ENCODE results near the gene EML1.

Gene EML1

GRCh38 chr14:99910337-99911309 is 117.4 kb downstream of the EML1 start:
- H3K27ac ChIP-seq, result no peak overlapping the region
- TF ChIP-seq CTCF (IDR thresholded peaks at IDR 0.05), result no peak
- H3K36me3 ChIP-seq, result peaks cover 21 to 49% (median 39%) of the 10 kb centered on the region in 3 donors
- no peak overlapping the region for H3K4me3 ChIP-seq
- DNase-seq, result no peak
- intact Hi-C loops (cut with DNase I; ENCODE audit: low total_unique reads), result no loop called here
- H3K4me1 ChIP-seq, result no peaks in the 10 kb centered on the region
- H3K9me3 ChIP-seq, result no peaks in the 10 kb centered on the region
- no peaks in the 10 kb centered on the region for H3K27me3 ChIP-seq

DNA sequence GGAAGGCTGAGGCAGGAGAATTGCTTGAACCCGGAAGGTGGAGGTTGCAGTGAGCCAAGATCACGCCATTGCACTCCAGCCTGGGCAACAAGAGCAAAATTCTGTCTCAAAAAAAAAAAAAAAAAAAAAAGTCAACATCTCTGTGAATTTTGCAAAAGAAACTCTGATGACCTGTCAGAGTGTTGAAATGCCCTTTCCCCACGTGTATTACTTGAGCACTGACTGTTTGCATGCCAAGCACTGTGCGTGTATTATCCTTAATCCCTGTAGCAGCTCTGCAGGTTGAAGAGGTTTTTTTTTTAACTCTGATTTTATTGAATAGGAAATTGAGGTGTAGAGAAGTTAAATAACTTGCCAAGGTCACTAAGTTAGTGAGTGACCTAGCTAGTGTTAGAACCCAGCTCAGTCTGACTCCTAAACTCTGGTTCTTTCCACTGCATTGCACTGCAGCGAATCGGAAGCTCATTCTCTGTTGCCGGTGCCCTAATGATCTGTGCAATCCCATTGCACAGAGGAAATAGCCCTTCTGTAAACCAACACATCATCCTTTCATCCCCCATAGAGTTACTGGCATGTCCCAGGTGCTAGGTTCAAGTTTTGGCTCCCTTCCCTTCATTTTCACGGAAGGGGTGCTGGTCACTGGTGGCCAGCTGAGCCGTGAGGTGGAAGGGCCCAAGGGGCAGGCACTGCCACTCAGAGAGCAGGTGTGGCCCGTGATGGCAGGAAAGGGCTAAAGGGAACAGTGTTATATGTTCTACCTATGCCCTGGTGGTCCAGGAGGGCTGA is 122.3 kb downstream of the EML1 start:
- no peak overlapping the region for H3K4me3 ChIP-seq
- H3K9me3 ChIP-seq, result no peaks in the 10 kb centered on the region
- intact Hi-C loops (cut with DNase I; ENCODE audit: low total_unique reads), result no loop called here
- no peak for TF ChIP-seq CTCF (IDR thresholded peaks at IDR 0.05)
- no peak overlapping the region for H3K27ac ChIP-seq
- H3K36me3 ChIP-seq, result peaks cover 15 to 54% (median 39%) of the 10 kb centered on the region in 3 donors
- H3K4me1 ChIP-seq, result no peaks in the 10 kb centered on the region
- no peak for DNase-seq
- no peaks in the 10 kb centered on the region for H3K27me3 ChIP-seq

- intact Hi-C loops (cut with DNase I; ENCODE audit: low total_unique reads), result no loop called here
- Histone ChIP-seq H3K36me3 (peaks cover 15 to 59% (median 39%) of the 10 kb centered on the region in 3 donors), H3K27ac (no peak overlapping the region), H3K9me3 (no peaks in the 10 kb centered on the region), H3K4me1 (no peaks in the 10 kb centered on the region), H3K27me3 (no peaks in the 10 kb centered on the region), H3K4me3 (no peak overlapping the region)
- no peak for TF ChIP-seq CTCF (IDR thresholded peaks at IDR 0.05)
- DNase-seq, result no peak
Observed at GRCh38 chr14:99916091-99916383, 122.8 kb downstream of the EML1 start.

GRCh38 chr14:99918781-99919180 is 125.6 kb downstream of the EML1 start:
- no peak for DNase-seq
- no peak overlapping the region for H3K4me3 ChIP-seq
- intact Hi-C loops (cut with DNase I; ENCODE audit: low total_unique reads), result no loop called here
- TF ChIP-seq CTCF (IDR thresholded peaks at IDR 0.05), result no peak
- H3K27ac ChIP-seq, result no peak overlapping the region
- no peaks in the 10 kb centered on the region for H3K4me1 ChIP-seq
- H3K36me3 ChIP-seq, result peaks cover 11 to 83% (median 34%) of the 10 kb centered on the region in 3 donors
- no peaks in the 10 kb centered on the region for H3K27me3 ChIP-seq
- H3K9me3 ChIP-seq, result no peaks in the 10 kb centered on the region

GRCh38 chr14:99921425-99921824 is 128.2 kb downstream of the EML1 start:
- DNase-seq, result no peak
- intact Hi-C loops (cut with DNase I; ENCODE audit: low total_unique reads), result no loop called here
- no peak overlapping the region for H3K27ac ChIP-seq
- H3K4me3 ChIP-seq, result no peak overlapping the region
- no peaks in the 10 kb centered on the region for H3K9me3 ChIP-seq
- H3K27me3 ChIP-seq, result no peaks in the 10 kb centered on the region
- no peaks in the 10 kb centered on the region for H3K4me1 ChIP-seq
- peaks cover 0 to 71% (median 21%) of the 10 kb centered on the region in 3 donors for H3K36me3 ChIP-seq
- TF ChIP-seq CTCF (IDR thresholded peaks at IDR 0.05), result no peak

Data from tibial artery (tissue), 4 donors.